ENCODE results near the gene KLK6.

GRCh38 chr19:50983625-50984292 lies 14.4 kb upstream of the KLK6 start, which contains the start of gene KLK7:
- TF ChIP-seq CTCF (IDR thresholded peaks at IDR 0.05) (no peak), EP300 (IDR thresholded peaks at IDR 0.05) (no peak)

Data from tibial nerve (tissue), 4 donors.